PC-3 (cell line): Measurements from ENCODE around the gene PGBD4.

ENCODE experiments used
- EZH2 ChIP-seq: fragments of 300-600 bp; sonication (generic); IDR thresholded peaks from one replicate; pipeline ENCODE4 v1.6.1; 2017; ENCODE audit warnings: antibody characterized with exemption, mild to moderate bottlenecking, low read length; ENCODE audit not compliant: unreplicated experiment
- EZH2phosphoT487 ChIP-seq: fragments of 300-600 bp; sonication (generic); IDR thresholded peaks from 2 replicates; pipeline ENCODE4 v1.6.1; 2018; ENCODE audit warnings: mild to moderate bottlenecking, antibody characterized with exemption, low read length, borderline replicate concordance
- TF ChIP-seq, protein P1 (sequence below): fragments of 300-600 bp; sonication (generic); conservative IDR thresholded peaks from 2 replicates; pipeline ENCODE4 v1.5.1; 2017; ENCODE audit warnings: antibody characterized with exemption, low read depth, mild to moderate bottlenecking, low read length

- TF ChIP-seq EZH2 (no peak), EZH2phosphoT487 (no peak)
- TF ChIP-seq, protein P1, sequence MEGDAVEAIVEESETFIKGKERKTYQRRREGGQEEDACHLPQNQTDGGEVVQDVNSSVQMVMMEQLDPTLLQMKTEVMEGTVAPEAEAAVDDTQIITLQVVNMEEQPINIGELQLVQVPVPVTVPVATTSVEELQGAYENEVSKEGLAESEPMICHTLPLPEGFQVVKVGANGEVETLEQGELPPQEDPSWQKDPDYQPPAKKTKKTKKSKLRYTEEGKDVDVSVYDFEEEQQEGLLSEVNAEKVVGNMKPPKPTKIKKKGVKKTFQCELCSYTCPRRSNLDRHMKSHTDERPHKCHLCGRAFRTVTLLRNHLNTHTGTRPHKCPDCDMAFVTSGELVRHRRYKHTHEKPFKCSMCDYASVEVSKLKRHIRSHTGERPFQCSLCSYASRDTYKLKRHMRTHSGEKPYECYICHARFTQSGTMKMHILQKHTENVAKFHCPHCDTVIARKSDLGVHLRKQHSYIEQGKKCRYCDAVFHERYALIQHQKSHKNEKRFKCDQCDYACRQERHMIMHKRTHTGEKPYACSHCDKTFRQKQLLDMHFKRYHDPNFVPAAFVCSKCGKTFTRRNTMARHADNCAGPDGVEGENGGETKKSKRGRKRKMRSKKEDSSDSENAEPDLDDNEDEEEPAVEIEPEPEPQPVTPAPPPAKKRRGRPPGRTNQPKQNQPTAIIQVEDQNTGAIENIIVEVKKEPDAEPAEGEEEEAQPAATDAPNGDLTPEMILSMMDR = no peak
These were observed 36.6 kb upstream of the PGBD4 start for GRCh38 chr15:34065261-34065660.
